GM12865 (cell line): ENCODE data around the gene VAV3.
A peak's percentile ranks its signal among the peaks of the same experiment; 100 is the strongest.

Experiments
- DNase-seq: peaks from one replicate; pipeline ENCODE4 v3.0.0; 2010; ENCODE audit warnings: low read depth
- H3K4me3 ChIP-seq: 2 replicates; pipeline ENCODE4 v1.5.1; 2011; ENCODE audit warnings: mild to moderate bottlenecking, low read depth, low read length, control low read depth
- CTCF ChIP-seq: IDR thresholded peaks from 2 replicates; pipeline ENCODE4 v1.5.1; 2011; ENCODE audit warnings: low read length, control low read depth, low read depth, inconsistent platforms; ENCODE audit not compliant: insufficient read depth; ENCODE audit errors: missing control alignments

Gene VAV3

GRCh38 chr1:107833061-107833460, 131.9 kb downstream of the VAV3 start:
- no peak for TF ChIP-seq CTCF
- no peak for DNase-seq
- H3K4me3 ChIP-seq = no peak overlapping the region

- DNase-seq = no peak
- no peak for TF ChIP-seq CTCF
- H3K4me3 ChIP-seq = no peak overlapping the region
These were observed 133.1 kb downstream of the VAV3 start for GRCh38 chr1:107831921-107832320.

GRCh38 chr1:107830526-107830925, 134.5 kb downstream of the VAV3 start:
- no peak overlapping the region for H3K4me3 ChIP-seq
- no peak for DNase-seq
- no peak for TF ChIP-seq CTCF

GRCh38 chr1:107830075-107830474, 134.9 kb downstream of the VAV3 start:
- DNase-seq = no peak
- H3K4me3 ChIP-seq = no peak overlapping the region
- TF ChIP-seq CTCF = no peak

GRCh38 chr1:107829036-107829770, 135.8 kb downstream of the VAV3 start:
- no peak overlapping the region for H3K4me3 ChIP-seq
- peak; percentile 54 for DNase-seq
- no peak for TF ChIP-seq CTCF

GRCh38 chr1:107824946-107825345, 140.0 kb downstream of the VAV3 start:
- DNase-seq = no peak
- TF ChIP-seq CTCF = no peak
- no peak overlapping the region for H3K4me3 ChIP-seq

- no peak for DNase-seq
- no peak for TF ChIP-seq CTCF
- H3K4me3 ChIP-seq = no peak overlapping the region
These were observed 143.6 kb downstream of the VAV3 start for GRCh38 chr1:107821340-107821739.
